ENCODE data around the gene RXFP4.
"Not testable (repeated sequence)": the region's sequence is repeated elsewhere in the genome, so short reads cannot be mapped to it uniquely, and the experiment has no call there.

RXFP4 gene

GRCh38 chr1:155979597-155980343 lies 38.3 kb downstream of the RXFP4 start:
- no peak for DNase-seq

- no peak for DNase-seq
Measured at GRCh38 chr1:155981266-155982088, 40.0 kb downstream of the RXFP4 start.

DNA sequence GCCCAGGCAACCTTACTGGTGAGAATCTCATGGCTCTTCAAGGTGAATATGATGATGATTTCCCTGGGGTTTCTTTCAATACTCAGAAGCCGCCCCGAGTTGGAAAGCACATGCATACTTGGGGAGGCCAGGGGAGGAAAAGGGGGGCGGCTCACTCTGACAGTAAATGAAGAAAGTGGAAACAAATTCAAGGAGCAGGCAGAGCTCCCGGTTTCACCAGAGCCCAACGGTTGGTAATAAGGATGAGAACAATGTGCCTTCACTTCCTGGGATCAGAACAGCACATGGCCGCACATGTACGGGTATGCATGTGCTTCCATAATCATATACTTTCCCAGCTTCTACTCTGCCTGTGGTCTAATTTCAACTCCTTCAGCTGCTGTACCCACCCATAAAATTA lies 40.7 kb downstream of the RXFP4 start:
- no peak for DNase-seq

DNA sequence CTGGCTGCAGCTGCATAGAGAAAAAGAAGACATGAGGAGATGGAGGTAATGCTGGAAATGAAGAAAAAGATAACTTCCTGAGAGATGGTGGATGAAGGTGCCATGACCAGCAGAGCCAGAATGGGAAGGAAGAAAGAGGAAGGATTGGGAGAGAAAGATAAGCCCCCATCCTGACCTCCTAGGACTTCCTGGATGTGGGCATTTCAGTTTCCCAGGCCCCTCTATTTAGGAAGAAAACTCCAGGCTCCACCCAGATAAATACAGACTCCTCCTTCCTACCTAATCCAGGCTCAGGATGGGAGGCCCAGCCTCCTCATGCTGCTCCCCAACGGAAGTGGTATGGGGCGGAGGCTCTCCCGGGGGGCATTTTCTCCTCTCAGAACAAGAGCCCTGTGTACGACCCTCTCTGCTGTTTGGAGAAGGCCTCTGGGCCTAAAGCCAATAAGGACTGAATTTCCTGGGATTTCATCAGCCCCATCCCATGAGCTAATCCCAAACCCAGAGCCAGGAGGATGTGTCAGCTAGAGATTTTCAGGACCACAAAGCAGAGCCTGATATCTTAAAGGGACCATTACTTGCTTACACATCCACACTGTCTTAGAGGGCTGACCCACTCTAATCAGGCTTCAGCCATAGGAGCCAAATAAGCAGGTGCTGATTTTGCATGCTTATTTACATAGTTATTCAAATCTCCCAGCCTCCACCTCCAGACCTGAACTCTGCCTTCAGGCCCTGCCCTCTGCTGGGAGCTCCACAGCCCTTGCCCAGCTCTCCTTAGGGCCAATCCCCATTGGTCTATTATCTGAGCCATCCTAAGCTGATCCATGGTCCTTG lies 42.0 kb downstream of the RXFP4 start:
- no peak for DNase-seq

DNA sequence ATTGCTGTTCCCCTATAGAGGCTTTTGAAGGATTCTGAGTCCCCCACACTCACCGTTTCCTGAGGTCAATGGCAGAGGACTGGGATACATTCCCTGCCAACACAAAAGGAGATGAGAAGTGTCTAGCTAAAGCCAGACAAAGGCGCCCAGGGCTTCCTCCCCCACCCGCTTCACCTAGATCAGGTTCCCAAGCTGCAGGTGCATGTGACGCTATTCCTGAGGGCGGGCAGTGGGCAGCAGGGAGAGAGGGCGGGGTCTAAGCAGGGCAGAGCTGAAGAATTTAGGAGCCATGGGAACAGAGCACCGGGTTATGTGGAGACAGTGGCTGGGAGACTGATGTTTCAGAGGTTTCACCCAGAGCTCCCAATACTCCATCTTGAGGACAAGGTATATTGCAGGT lies 42.9 kb downstream of the RXFP4 start:
- no peak for DNase-seq

- DNase-seq: not testable (repeated sequence)
Measured at GRCh38 chr1:155984903-155985645, 43.6 kb downstream of the RXFP4 start.

DNA sequence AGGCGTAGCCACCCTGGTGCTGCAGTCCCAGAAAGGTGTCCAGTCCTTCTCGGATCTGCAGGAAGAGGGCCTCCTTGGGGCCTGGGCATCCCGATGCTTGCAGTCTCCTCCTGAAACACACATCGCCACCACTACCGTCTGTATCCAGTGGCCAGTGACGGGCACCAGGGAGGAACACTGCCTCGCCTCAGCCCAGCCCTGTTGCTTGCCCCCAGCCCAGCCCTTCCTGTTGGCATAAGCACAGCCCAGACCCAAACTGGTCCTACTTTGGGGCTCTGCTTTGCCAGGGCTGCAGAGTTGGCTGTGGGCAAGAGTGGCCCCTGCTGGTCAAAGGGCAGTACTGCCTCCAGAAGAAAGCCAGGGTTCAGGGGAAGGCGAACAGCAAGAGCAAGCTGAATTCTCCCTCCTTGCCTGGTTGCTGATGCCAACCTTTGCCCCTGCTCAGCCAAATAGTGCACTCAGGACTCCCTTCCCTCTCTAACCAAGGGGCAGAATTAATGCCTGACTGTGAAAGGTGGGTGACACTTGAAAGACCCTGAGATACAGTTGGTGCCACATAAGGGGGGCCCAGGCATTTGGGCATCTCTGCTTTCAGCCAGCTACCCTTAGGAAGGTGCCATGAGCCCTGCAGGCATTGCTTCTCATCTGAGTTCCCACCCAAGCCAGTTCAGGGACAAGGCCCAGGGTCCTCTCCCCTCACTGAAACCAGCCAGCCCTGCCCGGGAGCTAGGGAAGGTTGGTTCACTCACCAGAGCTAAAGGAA lies 48.0 kb downstream of the RXFP4 start:
- DNase-seq: peak; percentile 70

DNA sequence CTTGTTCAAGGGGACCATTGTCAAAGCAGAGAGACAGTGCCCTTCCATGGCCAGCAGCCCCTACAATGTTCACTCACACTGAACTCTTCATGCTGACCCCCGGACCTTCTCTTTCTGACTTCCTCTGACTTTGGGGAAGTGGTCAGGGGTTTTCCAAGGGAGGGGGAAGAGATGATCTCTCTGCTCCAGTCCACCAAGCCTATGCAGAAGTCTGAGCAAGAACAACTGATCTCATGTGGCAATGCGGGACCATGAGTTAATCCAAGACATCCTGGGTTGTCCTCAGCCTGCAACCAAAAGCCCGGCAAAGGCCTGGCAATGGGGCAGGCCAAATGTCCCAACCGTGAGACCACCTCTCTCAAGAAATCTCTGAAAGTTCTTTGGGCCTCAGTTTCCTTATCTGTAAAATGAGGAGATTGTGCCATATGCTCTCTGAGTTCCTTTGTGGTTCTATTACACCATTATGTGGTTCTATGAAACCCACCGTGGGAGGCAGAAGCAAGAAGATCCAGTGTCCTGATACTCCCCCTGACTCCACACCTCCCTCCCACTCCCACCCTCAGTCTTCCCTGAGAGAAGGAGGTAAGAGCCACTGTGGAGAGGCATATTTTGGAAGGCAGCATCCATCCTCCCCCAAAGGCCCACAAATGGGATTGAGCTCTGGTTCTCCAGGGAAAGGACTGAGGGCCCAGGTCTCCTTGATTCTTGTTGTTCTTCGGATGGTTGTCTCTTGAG lies 48.7 kb downstream of the RXFP4 start:
- DNase-seq: no peak

Data from NCI-H2227 treated with DMSO at 0.1 percent for 48 hours (cell line).